ENCODE results near the gene ELAC2. TPM values are rescaled to one million over a fixed set of nuclear protein-coding genes. Genes with fewer than 3 reads are reported as not detected.

Gene ELAC2
- total and polyA plus RNA-seq, 12 donors = 32.3 to 76.8 (median 61.4) TPM

GRCh38 chr17:12953156-12953555, 64.7 kb downstream of the ELAC2 start:
- H3K36me3 ChIP-seq = peaks cover 0 to 75% (median 5%) of the 10 kb centered on the region in 9 donors
- H3K4me3 ChIP-seq = no peak overlapping the region
- H3K27me3 ChIP-seq = no peaks in the 10 kb centered on the region
- H3K9me3 ChIP-seq = peaks cover 0 to 18% (median 4%) of the 10 kb centered on the region in 11 donors
- ATAC-seq (no peak), DNase-seq (no peak)
- whole genome bisulfite sequencing, 2 donors = 94 to 95% methylated on average over 13 of the region's 13 CpGs
- TF ChIP-seq CTCF (IDR thresholded peaks at IDR 0.05) = no peak
- no peak overlapping the region for H3K27ac ChIP-seq
- intact Hi-C loops (cut with DNase I) = no loop called here
- no peaks in the 10 kb centered on the region for H3K4me1 ChIP-seq

GRCh38 chr17:12952012-12952411, 65.8 kb downstream of the ELAC2 start:
- ATAC-seq (peak in 3 of 8 donors; percentile 35 to 69 (median 62)), DNase-seq (no peak)
- Histone ChIP-seq H3K36me3 (peaks cover 0 to 76% (median 0%) of the 10 kb centered on the region in 9 donors), H3K9me3 (peaks cover 0 to 8% (median 0%) of the 10 kb centered on the region in 11 donors), H3K4me1 (no peaks in the 10 kb centered on the region), H3K27ac (no peak overlapping the region), H3K27me3 (no peaks in the 10 kb centered on the region), H3K4me3 (no peak overlapping the region)
- TF ChIP-seq CTCF (IDR thresholded peaks at IDR 0.05) = no peak
- 81 to 87% methylated on average over 4 of the region's 4 CpGs for WGBS, 2 donors
- intact Hi-C loops (cut with DNase I) = no loop called here

- Histone ChIP-seq H3K4me1 (no peaks in the 10 kb centered on the region), H3K27me3 (no peaks in the 10 kb centered on the region), H3K9me3 (no peaks in the 10 kb centered on the region), H3K36me3 (peaks cover 0 to 54% (median 0%) of the 10 kb centered on the region in 9 donors), H3K27ac (no peak overlapping the region), H3K4me3 (no peak overlapping the region)
- intact Hi-C loops (cut with DNase I) = no loop called here
- TF ChIP-seq CTCF (IDR thresholded peaks at IDR 0.05) = no peak
- no peak for ATAC-seq
- 94 to 95% methylated on average over 4 of the region's 4 CpGs for WGBS, 2 donors
- DNase-seq = no peak
These were observed 70.8 kb downstream of the ELAC2 start for GRCh38 chr17:12947047-12947446.

Other genes starting within 250 kb of the ELAC2 start
- gene ARHGAP44, start 228.5 kb downstream of the ELAC2 start, total RNA-seq = 10 to 100 TPM in 1 of 10 donors, 1 to 10 TPM in 9; 6.1 to 10.6 (median 8.7) TPM
- gene ARHGAP44, start 228.5 kb downstream of the ELAC2 start, polyA plus RNA-seq = 1 to 10 TPM; 4.0 to 4.2 TPM